H1 (cell line): Measurements from ENCODE around the gene ZNF618. TPM values are rescaled to one million over a fixed set of nuclear protein-coding genes. Genes with fewer than 3 reads are reported as not detected.

Experiments used
- TEAD4 ChIP-seq: IDR thresholded peaks from 2 replicates; pipeline ENCODE4 v1.6.1; 2012; ENCODE audit warnings: low read depth, low read length, inconsistent platforms, mixed read lengths
- polyA plus RNA-seq, 7 experiments: library from polyadenylated mRNA; depleted of rRNA in 3 of 7; stranded (reverse) in 5 of 7; unstranded in 2 of 7; fragments of >200 nt in 5 of 7; fragments of 200-250 nt in 2 of 7; gene quantifications; 1 replicate in 5 of 7; 2 replicates in 1 of 7; 4 replicates in 1 of 7; pipeline versions ENCODE4 v1.2.1 to v1.2.3, GENCODE V29; 2011 to 2013; ENCODE audit warnings: missing spikeins in 2 of 7, mixed read lengths in 2 of 7
- total RNA-seq: library from RNA; stranded (reverse); fragmentation: NEBNext Ultra II Directional; extraction: Animal tissue kit (Norgen Biotek cat#: 25700); gene quantifications from 2 replicates; pipeline ENCODE4 v1.2.1, GENCODE V29; 2021

ZNF618 gene
- total and polyA plus RNA-seq, 2 of the 8 experiments (the other 6 are each of a cell fraction or from before 2014, with no cell fraction given), result 9.6 to 28.5 TPM

GRCh38 chr9:113853333-113853732 is 22.8 kb upstream of the ZNF618 start (continued):
- no peak for TF ChIP-seq TEAD4
